ENCODE measurements around the gene SLX4IP. TPM values are rescaled to one million over a fixed set of nuclear protein-coding genes. Genes with fewer than 3 reads are reported as not detected.

SLX4IP gene
- total and polyA plus RNA-seq, 2 donors (not counting 3 experiments of a cell fraction or from before 2014, with no cell fraction given): 1.9 to 4.5 TPM

DNA sequence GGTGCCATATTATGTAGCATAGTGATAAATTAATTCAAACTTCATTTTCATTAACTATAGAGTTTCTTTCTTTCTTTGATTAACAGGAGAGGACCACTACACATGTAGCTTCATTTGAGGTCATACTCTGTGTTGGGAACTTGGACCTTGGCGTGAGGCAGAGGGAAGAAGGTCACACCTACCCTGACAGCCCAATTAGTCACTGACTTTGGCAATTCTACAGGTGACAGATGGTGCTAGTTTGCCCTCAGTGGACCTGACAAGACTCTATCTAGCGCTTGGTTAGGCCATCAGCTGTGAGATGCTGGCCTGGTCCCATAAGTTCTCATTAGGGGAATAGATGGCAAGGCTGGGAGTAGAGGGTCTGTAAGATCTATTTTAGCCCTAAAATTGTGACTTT is 14.2 kb downstream of the SLX4IP start:
- H3K4me2 ChIP-seq (ENCODE audit: insufficient read depth, low read length): no peak overlapping the region
- CTCF ChIA-PET: no interaction called here
- no peaks in the 10 kb centered on the region for H4K20me1 ChIP-seq (replicated peaks; ENCODE audit: control insufficient read depth, extremely low read depth, insufficient read depth, low read length)
- TF ChIP-seq MAX (IDR thresholded peaks at IDR 0.05; ENCODE audit: insufficient read depth, insufficient read length) (no peak), CTCF (IDR thresholded peaks at IDR 0.05; ENCODE audit: extremely low read depth in 1 of 2, insufficient read depth in 1 of 2, low read depth in 1 of 2, low read length in 2 of 2) (no peak), JUN (IDR thresholded peaks at IDR 0.05; ENCODE audit: borderline replicate concordance, insufficient read depth, insufficient read length, low read depth) (no peak), POLR2AphosphoS5 (IDR thresholded peaks at IDR 0.05; ENCODE audit: insufficient read depth, low read depth, low read length) (no peak), FOS (IDR thresholded peaks at IDR 0.05; ENCODE audit: borderline replicate concordance, insufficient read depth, low read length) (no peak), EZH2 (IDR thresholded peaks at IDR 0.05; ENCODE audit: borderline replicate concordance, low read depth, low read length, severe bottlenecking) (no peak), GATA2 (IDR thresholded peaks at IDR 0.05; ENCODE audit: insufficient read depth, insufficient read length, low read depth, low read length) (no peak), MYC (IDR thresholded peaks at IDR 0.05; ENCODE audit: low read depth, low read length) (no peak), POLR2A (IDR thresholded peaks at IDR 0.05; ENCODE audit: low read depth, low read length) (no peak)
- no peaks in the 10 kb centered on the region for H3K9me3 ChIP-seq (replicated peaks; ENCODE audit: control insufficient read depth, insufficient read depth, low read length)
- H3K9me1 ChIP-seq (replicated peaks; ENCODE audit: control insufficient read depth, extremely low read depth, insufficient read depth, low read length): no peaks in the 10 kb centered on the region
- intact Hi-C loops (cut with micrococcal nuclease) (no loop called here), dilution Hi-C loops (cut with MboI; ENCODE audit: extremely low pct_ligation_motif_present, low sequenced_read_pairs) (no loop called here)
- no peak overlapping the region for H3K27ac ChIP-seq (ENCODE audit: insufficient read depth, low read depth, low read length)
- POLR2A ChIA-PET: no interaction called here
- H3K4me1 ChIP-seq (ENCODE audit: control insufficient read depth, extremely low read depth, insufficient read depth, low read length): peaks cover 3% of the 10 kb centered on the region
- no peak for FAIRE-seq
- no TSS peak for BruUV-seq (replicated peaks)
- no peak overlapping the region for H3K9ac ChIP-seq (replicated peaks; ENCODE audit: extremely low read depth, insufficient read depth, low read length)
- no peak for DNase-seq (ENCODE audit: low read depth, low spot score)
- no peaks in the 10 kb centered on the region for H3K36me3 ChIP-seq (ENCODE audit: control insufficient read depth in 2 of 2, extremely low read depth in 1 of 2, insufficient read depth in 2 of 2, low read length in 2 of 2)
- no peaks in the 10 kb centered on the region for H3K27me3 ChIP-seq (ENCODE audit: control insufficient read depth in 2 of 2, insufficient read depth in 2 of 2, low read length in 2 of 2)
- H2AFZ ChIP-seq (ENCODE audit: low read depth, low read length): no peak overlapping the region
- no peaks in the 10 kb centered on the region for H3K79me2 ChIP-seq (ENCODE audit: control insufficient read depth, insufficient read depth, low read length)
- no peak overlapping the region for H3K4me3 ChIP-seq (replicated peaks in 1 of 3; ENCODE audit: insufficient read depth in 1 of 3, low read depth in 1 of 3, low read length in 3 of 3)
